DOHH2 (cell line): ENCODE data around the gene TNS1.

Experiments used
- EZH2phosphoT487 ChIP-seq: fragments of 200-600 bp; sonication (generic); IDR thresholded peaks from 2 replicates; pipeline ENCODE4 v1.6.1; 2017; ENCODE audit warnings: borderline replicate concordance, mild to moderate bottlenecking, antibody characterized with exemption, low read length, moderate library complexity, mixed read lengths
- TF ChIP-seq, protein P1 (sequence below): fragments of 200-600 bp; sonication (generic); IDR thresholded peaks from one replicate; pipeline ENCODE4 v1.5.1; 2014; ENCODE audit warnings: antibody characterized with exemption, mild to moderate bottlenecking, low read depth, low read length; ENCODE audit not compliant: poor library complexity, severe bottlenecking

DNA sequence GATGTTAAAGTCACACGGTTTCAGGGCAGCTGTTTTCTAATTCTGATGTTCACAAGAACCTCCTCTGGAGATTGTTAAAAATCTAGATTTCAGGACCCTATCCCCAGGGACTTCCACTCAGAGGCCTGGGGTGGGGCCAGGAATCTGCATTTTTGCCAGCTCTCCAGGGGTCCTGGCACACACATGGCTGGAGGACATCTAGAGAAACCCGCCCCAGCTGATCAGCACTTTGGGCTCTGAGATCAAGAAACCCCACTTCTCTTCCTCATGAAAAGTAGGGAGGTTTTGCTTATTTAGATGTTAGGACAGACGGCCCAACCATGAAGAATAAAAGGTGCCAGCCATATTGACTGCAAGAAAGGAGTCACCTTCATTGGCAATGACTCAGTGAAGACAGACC lies 148.8 kb downstream of the TNS1 start:
- TF ChIP-seq, protein P1, sequence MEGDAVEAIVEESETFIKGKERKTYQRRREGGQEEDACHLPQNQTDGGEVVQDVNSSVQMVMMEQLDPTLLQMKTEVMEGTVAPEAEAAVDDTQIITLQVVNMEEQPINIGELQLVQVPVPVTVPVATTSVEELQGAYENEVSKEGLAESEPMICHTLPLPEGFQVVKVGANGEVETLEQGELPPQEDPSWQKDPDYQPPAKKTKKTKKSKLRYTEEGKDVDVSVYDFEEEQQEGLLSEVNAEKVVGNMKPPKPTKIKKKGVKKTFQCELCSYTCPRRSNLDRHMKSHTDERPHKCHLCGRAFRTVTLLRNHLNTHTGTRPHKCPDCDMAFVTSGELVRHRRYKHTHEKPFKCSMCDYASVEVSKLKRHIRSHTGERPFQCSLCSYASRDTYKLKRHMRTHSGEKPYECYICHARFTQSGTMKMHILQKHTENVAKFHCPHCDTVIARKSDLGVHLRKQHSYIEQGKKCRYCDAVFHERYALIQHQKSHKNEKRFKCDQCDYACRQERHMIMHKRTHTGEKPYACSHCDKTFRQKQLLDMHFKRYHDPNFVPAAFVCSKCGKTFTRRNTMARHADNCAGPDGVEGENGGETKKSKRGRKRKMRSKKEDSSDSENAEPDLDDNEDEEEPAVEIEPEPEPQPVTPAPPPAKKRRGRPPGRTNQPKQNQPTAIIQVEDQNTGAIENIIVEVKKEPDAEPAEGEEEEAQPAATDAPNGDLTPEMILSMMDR = no peak
- no peak for TF ChIP-seq EZH2phosphoT487
